Left ventricle myocardium superior (tissue), 1 donor: ENCODE results near the gene TCEAL4. TPM values are rescaled to one million over a fixed set of nuclear protein-coding genes. Genes with fewer than 3 reads are reported as not detected.

Source experiments
- ATAC-seq: fragments of 200-7000 bp; cut with Tn5 transposase; one replicate; pipeline ENCODE4 v1.9.1; 2020; ENCODE audit warnings: mild to moderate bottlenecking, moderate library complexity
- DNase-seq: peaks from one replicate; pipeline ENCODE4 v3.0.0-alpha.2; 2020
- intact Hi-C: fragments of 100-400 bp; cut with micrococcal nuclease; formaldehyde crosslinking; loops from one replicate; pipeline ENCODE4 v1.11.0; 2022
- long read RNA-seq: library from polyadenylated mRNA; unstranded; transcript quantifications from one replicate; pipeline ENCODE4 v2.0.0, GENCODE V29; 2021
- total RNA-seq: library from RNA; stranded (reverse); fragmentation: NEBNext Ultra II Directional; extraction: Animal tissue kit (Norgen Biotek cat#: 25700); gene quantifications from one replicate; pipeline ENCODE4 v1.2.1, GENCODE V29; 2021
- donor health status: DM: no; HTN: yes; CAD: no; lungs with severe emphysema.

The TCEAL4 gene
- total RNA-seq: 66.1 TPM
- long read RNA-seq, transcript TCEAL4-212 (3 exons, 1,008 nt): minor isoform, 9 of 67 reads
- long read RNA-seq, transcript TCEAL4-208 (3 exons, 1,273 nt): major isoform, 42 of 67 reads
- long read RNA-seq, partial matches to known transcripts: 0 of 67 reads
- long read RNA-seq, other reads (novel, unspliced or antisense): 12 of 67 reads

DNA sequence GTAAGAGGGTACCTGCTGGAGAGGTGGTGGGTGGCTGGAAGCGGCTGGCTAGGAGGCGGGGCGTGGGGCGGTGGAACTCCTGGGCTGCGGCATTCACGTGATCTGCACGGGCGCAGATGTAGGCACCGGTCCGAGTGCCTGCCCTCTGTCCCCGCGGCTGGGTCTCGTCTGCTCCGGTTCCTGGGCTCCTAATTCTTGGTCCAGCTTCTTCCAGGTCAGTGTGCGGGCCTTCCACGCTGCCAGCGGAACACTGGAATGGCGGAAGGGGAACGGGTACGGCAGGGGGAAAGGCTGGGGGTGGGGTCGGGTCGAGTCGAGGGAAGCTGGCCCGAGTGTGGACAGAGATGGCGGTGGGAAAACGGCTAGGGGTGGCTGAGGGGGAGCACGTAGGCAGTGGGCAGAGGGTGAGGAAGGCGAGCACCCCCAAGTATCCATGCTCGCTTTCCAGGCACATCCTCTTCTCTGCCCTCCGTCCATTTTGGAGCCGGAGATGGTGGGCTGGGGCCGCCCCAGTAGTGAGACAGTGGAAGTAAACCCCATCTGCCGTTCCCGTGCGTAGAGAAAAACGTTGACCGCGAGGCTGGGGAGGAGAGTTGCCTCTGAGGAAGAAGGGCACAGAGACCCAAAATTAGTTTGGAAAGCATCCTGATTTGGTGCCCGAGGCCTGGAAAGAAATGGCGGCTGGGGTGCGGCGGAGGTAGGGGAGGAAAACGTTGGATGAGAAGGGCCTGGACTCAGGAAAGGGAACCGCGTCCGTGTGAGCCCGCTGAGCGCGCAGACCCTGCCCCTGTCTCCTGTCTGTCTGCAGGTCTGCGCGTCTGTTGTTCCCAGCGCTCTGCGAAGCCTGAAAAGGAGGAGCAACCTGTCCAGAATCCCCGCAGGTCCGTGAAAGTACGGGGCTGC is at the start of gene TCEAL4:
TSS of gene TCEAL4 (plus strand) at position 105 of the 903 bp plus-strand sequence. CDS start 1,161 bp downstream, outside the sequence.
- intact Hi-C loops: no loop called here
- DNase-seq: peak; percentile 74
- ATAC-seq: peak; percentile 97

DNA sequence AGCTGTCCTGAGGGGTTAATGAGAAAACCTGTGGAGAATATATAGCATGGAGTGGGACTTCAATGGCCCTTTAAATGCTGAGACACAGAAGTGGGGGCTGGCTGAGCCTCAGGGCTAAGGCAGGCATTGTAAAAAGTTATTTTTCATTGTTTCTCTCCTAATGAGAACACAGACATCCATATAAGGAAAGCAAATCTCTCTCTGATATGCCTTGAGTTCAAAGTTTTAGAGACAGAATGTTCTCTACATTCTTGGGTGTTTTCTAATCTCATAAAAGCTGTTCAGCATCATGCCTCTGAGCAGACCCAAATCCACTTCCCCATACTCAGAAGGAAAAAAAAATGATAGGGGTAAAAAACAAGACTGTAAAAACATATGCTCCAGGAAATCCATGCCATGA is 49.2 kb upstream of the TCEAL4 start:
- intact Hi-C loops: loop anchor here (5.0 kb wide), 1 partner anchor 281 kb away; no protein-coding TSS in a partner anchor
- no peak for DNase-seq
- ATAC-seq: no peak

GRCh38 chrX:103536732-103537131 is 48.6 kb upstream of the TCEAL4 start:
- ATAC-seq (no peak), DNase-seq (no peak)
- intact Hi-C loops: loop anchor here (5.0 kb wide), 1 partner anchor 281 kb away; no protein-coding TSS in a partner anchor

GRCh38 chrX:103537871-103538387 is 47.4 kb upstream of the TCEAL4 start:
- intact Hi-C loops: loop anchor here (5.0 kb wide), 1 partner anchor 279 kb away; no protein-coding TSS in a partner anchor
- ATAC-seq (no peak), DNase-seq (no peak)

GRCh38 chrX:103538728-103539127 is 46.6 kb upstream of the TCEAL4 start:
- no peak for DNase-seq
- ATAC-seq: no peak
- intact Hi-C loops: loop anchor here (5.0 kb wide), 1 partner anchor 279 kb away; no protein-coding TSS in a partner anchor

GRCh38 chrX:103539695-103540094 is 45.6 kb upstream of the TCEAL4 start:
- intact Hi-C loops: loop anchor here (5.0 kb wide), 1 partner anchor 278 kb away; no protein-coding TSS in a partner anchor
- DNase-seq (no peak), ATAC-seq (no peak)

- intact Hi-C loops: no loop called here
- ATAC-seq (no peak), DNase-seq (no peak)
Measured at GRCh38 chrX:103540145-103540544, 45.2 kb upstream of the TCEAL4 start.

DNA sequence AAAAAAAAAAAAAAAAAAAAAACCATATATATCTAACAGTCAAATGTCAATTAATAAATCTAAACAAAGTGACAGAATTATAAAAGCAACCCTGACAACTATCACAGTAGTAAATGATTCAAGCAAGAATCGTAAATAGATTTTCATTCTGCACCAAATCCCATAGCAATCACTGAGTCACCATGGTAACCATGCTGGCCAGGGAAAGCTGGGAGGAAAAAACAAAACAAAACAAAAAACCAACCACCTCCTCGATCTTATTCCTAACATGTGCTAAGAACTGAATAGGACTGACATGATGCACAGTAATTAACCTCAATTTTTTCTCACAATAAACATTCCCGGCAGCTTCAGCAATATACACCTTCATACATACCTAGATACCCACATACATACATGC is 35.4 kb upstream of the TCEAL4 start:
- DNase-seq (no peak), ATAC-seq (no peak)
- intact Hi-C loops: no loop called here

- ATAC-seq (no peak), DNase-seq (no peak)
- intact Hi-C loops: no loop called here
Measured at GRCh38 chrX:103550415-103551051, 34.8 kb upstream of the TCEAL4 start.

DNA sequence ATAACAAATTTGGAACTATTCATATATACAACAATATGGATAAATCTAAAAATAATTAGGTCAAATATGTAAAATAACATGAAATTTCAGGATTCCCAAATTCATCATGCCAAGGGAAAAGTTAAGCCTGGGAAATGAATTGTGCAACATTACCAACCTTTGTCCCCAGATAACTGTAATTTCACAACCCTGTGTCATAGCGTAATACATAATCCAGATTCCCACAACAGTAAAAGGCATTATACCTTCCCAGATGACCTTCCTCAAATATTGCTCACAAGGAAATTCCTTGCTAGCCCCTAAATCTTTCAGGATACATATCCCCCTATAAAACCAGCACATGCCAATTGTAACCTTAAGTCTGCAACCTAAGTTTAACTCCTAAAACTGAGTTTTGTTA is 33.1 kb upstream of the TCEAL4 start:
- DNase-seq (no peak), ATAC-seq (no peak)
- intact Hi-C loops: no loop called here

DNA sequence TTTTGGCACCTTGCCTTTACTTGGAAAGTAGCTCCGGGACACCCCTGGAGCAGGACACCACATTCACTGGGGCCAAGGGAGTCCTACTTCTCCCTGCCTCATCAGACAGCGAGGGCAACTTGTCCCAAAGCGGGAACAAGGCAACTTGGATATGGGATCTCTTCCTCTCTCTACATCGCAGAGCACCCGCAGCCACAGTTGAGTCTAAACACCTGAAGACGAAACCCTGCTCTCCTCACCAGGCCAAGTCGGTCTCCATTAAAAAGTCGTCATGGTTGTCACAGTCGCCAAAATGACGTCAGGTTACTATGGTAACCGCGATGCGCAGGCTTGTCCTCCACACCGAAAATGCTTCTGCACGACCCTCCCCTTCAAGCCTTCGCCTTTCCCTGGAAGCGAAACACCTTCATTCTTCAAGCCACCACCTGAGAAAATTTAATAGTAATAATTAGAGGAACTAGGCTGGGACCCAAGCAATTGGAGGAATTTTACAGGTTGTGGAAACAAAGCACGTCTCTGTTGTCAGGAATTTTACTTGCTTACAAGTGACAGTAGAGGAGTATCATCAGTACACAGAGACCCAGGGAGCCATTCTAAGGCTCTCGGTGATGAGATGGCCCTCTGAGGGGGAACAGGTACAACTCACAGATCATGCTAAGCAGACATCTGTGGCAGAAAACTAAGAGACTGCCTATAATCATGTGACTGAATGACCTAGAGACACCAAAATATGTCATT is 30.5 kb upstream of the TCEAL4 start:
- DNase-seq (peak; percentile 32), ATAC-seq (no peak)
- intact Hi-C loops: no loop called here

- no peak for ATAC-seq
- intact Hi-C loops: no loop called here
- no peak for DNase-seq
Measured at GRCh38 chrX:103556963-103557612, 28.2 kb upstream of the TCEAL4 start.

- ATAC-seq (no peak), DNase-seq (no peak)
- intact Hi-C loops: no loop called here
Measured at GRCh38 chrX:103560256-103560655, 25.1 kb upstream of the TCEAL4 start.

DNA sequence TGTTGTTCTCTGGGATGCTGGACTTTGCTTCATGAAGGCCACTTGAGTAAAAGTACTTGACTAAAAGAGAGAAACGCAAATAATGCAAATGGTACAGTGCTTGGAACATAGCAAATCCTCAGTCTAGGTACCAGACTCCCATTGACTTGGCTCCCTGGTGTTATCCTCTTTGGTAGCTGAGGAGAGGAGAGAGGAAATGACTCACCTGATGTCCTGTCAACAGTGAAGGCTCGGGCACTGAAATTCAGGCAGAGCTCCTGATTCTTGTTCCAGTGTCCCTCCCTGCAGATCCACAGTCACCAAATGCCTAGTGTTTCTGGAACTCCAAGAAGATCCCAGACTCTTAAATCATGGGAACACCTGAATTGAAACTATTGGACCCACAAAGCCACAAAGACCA is 22.5 kb upstream of the TCEAL4 start:
- intact Hi-C loops: no loop called here

GRCh38 chrX:103565197-103565596 is 20.1 kb upstream of the TCEAL4 start:
- intact Hi-C loops: no loop called here
- DNase-seq (no peak), ATAC-seq (no peak)

More for the DNA sequence above, 22.5 kb upstream of the TCEAL4 start:
- ATAC-seq (no peak), DNase-seq (no peak)

DNA sequence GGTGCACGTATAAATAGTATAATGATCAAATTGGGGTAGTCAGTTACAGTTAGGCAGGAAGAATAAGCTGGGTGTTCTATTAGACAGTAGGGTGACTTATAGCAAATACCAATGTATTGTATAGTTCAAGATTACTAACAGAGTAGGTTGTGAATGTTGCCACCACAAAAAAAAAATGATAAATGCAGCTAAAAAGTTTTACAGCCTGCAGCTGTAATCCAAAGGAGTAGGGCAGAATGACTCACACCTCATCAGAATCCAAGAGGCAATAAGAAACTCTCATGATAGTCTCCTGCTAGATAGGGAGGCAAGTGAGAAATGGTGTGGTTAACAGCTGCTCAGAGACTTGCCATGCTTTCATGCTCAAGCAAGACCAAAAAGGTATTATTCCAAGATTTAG is 19.6 kb upstream of the TCEAL4 start:
- ATAC-seq (peak; percentile 38), DNase-seq (no peak)
- intact Hi-C loops: no loop called here

DNA sequence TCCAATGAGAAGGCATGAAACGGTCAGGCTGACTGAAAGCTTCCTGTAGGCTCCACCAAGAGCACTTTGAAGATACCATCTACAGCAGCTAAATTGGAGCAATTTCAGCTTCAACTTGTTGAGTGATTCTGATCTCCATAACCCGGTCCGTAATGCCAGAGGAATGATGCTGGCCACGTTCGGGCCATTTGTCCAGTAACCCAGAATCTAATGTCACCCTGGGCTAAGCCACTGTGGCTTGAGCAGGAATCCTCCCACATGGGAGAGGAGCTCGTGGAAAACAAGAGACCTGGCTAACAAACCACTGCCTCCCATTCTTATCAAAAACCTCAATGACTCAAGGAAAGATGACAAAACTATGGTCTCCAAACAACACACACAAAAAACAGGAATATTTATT is 14.2 kb upstream of the TCEAL4 start:
- intact Hi-C loops: no loop called here
- no peak for DNase-seq
- ATAC-seq: no peak

DNA sequence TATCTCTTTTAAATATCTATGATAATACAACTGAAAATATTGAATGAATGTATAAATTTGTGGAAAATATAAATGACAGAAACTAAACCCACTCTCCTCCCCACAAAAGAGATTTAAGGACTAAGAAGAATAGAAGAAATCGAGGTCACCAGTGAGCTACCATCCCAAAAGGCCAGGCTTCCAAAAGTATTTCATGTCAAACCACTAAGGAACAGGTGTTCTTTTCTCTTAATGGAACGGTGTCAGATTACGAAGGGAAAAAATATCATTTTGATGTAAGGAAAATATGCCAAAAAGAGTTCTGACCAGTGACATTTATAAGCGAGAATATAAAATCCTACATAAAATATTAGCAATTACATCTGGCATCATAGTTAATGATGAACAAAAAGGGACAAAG is 13.6 kb upstream of the TCEAL4 start:
- intact Hi-C loops: no loop called here
- ATAC-seq (no peak), DNase-seq (no peak)

DNA sequence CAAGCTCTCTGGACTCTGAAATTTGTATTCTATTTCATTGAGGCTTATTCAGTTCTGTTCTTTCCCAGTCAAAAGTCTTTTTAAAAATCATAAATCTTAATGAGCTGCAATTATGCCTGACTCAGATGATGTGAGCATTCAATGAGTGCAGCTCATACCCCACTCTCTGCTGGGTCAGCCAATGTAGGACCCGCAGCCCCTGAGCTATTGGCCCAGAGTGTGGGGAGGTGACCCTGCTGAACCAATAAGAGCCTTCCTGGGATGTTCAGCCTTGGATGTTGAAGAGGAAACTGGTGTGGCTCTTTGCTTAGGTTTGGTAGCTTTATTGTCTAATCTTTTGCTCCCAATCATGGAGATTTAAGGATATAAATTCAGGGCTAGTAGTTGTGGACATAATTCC is 12.1 kb upstream of the TCEAL4 start:
- intact Hi-C loops: no loop called here
- no peak for DNase-seq
- no peak for ATAC-seq
